Epidermal melanocyte (primary cell): ENCODE measurements around the gene ARHGEF11.

Experiments used
- DNase-seq: peaks from one replicate; pipeline ENCODE4 v3.0.0; 2011; ENCODE audit warnings: low spot score; ENCODE audit not compliant: insufficient read length

ARHGEF11 gene

DNA sequence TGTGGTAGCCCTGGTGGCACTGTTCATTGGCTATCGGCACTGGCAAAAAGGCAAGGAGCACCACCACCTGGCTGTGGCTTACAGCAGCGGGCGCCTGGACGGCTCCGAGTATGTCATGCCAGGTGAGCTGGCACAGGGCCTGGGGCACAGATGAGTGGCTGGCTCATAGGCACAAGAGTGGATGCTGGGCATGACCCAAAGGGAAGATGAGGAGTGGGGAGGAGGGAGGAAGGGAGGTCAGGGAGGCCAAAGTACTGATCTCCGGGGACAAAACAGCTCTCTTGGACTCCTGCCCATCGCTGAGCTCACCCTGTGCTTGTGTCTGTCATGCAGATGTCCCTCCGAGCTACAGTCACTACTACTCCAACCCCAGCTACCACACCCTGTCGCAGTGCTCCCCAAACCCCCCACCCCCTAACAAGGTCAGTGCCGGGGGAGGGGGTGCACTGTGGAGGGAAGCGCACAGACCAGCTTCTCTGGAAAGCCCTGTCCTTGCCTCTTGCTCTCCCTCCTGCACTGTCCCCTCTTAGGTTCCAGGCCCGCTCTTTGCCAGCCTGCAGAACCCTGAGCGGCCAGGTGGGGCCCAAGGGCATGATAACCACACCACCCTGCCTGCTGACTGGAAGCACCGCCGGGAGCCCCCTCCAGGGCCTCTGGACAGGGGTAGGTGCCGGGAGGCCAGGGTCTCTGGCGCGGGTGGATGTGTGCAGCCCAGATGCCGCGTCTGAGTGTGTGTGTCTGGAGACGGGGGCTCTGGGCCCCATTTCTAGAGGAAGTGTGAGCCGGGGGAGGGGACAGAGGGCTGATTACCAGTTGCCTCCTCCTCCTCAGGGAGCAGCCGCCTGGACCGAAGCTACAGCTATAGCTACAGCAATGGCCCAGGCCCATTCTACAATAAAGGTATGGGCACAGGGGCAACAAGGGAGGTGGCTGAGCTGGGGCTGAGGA, 132.4 kb downstream of the ARHGEF11 start:
- DNase-seq = no peak

DNA sequence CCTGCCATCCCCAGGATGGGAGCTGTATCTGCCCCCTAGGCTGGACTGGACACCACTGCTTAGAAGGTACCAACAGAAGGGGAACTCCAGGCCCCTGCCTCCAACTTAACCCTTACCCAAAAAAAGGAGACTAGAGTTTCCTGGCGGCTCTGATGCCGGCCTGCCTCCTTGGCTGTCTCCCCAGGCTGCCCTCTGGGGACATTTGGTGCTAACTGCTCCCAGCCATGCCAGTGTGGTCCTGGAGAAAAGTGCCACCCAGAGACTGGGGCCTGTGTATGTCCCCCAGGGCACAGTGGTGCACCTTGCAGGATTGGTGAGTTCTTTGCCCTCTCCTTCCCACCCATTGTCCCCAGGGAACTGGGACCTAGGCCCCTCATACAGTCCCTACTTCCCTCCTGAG, 133.2 kb downstream of the ARHGEF11 start:
- no peak for DNase-seq

DNA sequence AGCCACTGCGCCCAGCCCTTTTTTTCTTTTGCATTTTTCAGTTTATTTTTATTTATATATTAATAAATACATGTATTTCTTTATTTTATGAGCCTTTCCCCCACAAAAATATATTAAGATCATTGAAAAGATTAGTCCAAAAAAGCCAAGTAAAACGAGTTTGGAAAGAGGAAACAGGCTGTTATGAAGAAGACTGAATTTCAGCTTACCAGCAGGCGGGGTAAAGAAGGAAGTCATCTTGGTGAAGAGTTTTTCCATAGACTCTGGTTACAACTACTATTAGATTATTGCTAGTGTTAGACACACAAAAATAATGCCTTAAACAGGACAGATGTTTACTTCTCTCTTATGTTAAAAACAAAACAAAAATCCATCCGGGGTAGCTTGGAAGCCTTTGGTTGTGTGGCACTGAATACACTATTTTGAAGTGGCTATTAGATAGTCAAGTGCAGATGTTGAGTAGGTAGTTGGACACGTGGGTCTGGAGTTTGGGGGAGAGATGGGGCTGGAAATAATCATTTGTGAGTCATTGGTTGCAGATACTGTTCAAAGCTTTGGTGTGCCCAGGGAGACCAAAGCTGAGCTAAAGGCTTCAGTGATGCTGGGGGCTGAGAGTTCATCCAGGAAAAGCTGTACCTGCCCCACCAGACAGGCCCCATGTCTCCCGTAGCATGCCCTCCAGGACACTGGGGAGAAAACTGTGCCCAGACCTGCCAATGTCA, 133.8 kb downstream of the ARHGEF11 start:
- no peak for DNase-seq

DNA sequence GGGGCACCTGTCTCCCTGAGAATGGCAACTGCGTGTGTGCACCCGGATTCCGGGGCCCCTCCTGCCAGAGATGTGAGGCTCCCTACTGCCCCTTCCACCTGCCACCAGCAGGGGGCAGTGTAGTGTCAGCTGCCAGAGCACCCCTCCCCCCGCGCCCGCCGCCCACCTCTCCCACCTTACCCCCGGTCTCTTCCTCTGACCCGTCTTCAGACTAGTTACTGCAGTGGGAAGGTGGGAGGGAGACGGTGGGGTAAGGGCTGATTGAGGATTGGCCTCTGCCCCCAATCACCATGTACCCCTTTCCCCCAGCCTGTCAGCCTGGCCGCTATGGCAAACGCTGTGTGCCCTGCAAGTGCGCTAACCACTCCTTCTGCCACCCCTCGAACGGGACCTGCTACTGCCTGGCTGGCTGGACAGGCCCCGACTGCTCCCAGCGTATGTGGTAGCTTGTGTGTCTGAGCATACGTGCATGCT, 135.2 kb downstream of the ARHGEF11 start:
- DNase-seq = no peak

DNA sequence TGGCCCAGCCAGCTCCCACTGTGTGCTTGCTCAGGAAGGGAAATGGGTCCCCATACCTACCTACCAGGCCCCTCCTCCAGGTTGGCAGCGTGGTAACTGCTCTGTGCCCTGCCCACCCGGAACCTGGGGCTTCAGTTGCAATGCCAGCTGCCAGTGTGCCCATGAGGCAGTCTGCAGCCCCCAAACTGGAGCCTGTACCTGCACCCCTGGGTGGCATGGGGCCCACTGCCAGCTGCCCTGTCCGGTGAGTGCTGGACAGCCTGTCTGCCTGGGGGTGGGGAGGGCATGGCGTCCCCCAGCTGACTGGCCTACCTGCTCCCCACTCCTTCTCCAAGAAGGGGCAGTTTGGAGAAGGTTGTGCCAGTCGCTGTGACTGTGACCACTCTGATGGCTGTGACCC, 135.9 kb downstream of the ARHGEF11 start:
- no peak for DNase-seq

DNA sequence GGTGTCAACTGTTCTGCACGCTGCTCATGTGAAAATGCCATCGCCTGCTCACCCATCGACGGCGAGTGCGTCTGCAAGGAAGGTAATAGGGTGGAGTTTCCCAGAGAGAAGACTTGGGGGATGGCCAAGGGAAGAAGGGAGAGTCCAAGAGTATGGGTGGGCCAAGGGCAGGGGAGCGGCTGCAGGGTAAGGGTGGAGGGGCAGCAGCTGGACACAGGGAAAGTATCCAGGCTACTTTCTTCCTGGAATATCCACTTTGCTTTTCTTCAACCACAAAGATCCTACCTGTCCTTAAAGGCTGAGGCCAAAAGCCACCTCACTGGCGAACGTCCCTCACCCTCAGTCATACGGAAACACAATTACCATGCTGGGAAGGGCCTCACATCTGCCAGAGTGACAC, 136.6 kb downstream of the ARHGEF11 start:
- DNase-seq = no peak

DNA sequence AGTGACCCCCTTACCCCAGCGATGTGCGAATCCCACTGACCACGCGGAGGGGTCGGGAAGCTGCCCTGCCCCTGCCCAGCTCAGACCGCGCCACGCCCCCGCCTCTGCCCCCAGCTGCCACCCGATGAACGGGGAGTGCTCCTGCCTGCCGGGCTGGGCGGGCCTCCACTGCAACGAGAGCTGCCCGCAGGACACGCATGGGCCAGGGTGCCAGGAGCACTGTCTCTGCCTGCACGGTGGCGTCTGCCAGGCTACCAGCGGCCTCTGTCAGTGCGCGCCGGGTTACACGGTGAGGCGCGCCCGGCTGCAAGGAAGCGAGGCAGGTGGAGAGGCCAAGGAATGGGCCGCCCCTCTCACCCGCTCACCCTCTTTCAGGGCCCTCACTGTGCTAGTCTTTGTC, 137.0 kb downstream of the ARHGEF11 start:
- DNase-seq = no peak

DNA sequence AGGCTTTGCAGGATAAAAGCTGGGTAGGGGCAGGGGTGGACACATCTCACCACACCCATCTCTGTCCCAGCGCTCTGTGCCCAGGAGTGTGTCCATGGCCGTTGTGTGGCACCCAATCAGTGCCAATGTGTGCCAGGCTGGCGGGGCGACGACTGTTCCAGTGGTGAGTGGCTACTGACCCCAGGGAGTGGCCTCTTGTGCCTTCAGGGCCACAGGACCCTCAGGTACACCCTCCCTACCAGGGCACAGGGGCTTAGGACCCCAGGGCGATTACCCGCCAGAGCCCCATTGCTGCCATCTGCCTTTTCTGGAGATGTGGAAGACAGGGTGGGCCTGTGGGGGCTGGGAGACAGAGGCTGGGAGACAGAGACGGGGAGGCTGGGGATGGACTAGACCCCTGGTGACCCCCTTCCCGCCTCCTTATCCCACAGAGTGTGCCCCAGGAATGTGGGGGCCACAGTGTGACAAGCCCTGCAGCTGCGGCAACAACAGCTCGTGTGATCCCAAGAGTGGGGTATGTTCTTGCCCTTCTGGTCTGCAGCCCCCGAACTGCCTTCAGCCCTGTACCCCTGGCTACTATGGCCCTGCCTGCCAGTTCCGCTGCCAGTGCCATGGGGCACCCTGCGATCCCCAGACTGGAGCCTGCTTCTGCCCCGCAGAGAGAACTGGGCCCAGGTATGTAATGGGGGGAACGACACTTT, 139.2 kb downstream of the ARHGEF11 start:
- no peak for DNase-seq

DNA sequence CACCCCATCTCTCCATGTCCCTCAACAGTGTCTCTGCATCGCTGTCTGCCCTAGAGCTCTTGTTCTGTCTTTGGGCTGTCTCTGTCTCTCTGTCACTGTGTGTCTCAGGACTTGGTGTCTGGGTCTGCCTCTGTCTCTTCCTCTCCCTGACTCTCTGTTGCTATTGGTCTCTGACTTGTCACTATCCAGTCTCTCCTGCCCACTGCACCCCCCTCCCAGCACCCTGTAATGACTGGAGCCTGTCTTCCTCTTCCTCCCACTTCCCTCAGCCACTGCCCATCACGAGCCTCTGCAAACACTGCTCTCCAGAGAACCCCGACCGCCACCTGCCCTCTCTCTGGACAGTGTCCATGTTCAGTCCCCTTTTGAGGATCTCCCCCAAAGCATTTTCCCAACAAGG, 139.9 kb downstream of the ARHGEF11 start:
- no peak for DNase-seq

DNA sequence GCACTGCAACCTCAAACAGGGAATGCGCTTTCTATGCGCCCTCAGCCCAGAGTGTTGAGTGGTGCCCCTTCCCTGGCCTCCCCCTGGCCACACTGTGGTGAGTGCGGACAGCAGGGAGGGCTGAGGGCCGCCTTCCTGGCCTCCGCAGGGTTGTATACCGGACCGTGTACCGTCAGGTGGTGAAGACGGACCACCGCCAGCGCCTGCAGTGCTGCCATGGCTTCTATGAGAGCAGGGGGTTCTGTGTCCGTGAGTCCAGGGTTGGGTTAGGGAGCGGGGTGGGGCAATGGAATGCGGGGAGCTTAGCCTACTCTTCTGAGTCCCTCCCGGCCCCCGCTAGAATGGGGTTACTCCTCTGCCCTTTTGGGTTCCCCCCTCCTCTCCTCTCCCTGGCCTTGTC, 140.4 kb downstream of the ARHGEF11 start:
- DNase-seq = no peak

DNA sequence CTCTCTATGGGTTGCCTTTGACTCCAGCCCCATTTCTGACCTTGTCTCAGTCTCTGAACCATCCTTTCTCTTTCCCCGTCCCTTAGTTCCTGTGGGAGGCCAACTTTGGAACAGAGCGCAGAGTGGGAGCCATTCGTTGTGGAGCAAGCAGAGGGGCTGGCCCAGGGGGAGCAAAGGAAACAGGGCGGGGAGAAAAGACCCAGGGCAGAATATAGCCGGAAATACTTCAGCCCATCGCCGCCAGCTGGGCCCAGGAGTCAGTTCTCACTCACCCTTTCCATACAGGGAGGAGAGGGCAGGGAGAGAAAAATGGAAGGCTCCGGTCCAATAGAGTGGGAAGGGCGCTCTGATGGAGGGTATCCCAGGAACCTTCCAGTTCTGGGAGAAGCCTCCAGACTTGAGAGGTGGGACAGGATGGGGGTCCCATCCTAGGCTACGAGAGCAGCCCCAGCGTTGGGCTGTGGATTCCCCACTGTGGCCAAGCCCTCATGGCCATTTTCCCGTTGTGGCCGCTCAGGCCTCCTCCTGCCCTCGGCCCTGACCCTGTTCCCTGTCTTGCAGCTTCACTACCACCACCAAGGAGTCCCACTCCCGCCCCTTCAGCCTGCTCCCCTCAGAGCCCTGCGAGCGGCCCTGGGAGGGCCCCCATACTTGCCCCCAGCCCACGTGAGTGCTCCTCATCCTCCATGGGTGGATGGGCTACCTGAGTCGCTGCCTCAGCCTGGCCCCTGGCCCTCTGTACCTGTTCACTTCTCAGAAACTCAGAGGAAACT, 141.2 kb downstream of the ARHGEF11 start:
- no peak for DNase-seq

DNA sequence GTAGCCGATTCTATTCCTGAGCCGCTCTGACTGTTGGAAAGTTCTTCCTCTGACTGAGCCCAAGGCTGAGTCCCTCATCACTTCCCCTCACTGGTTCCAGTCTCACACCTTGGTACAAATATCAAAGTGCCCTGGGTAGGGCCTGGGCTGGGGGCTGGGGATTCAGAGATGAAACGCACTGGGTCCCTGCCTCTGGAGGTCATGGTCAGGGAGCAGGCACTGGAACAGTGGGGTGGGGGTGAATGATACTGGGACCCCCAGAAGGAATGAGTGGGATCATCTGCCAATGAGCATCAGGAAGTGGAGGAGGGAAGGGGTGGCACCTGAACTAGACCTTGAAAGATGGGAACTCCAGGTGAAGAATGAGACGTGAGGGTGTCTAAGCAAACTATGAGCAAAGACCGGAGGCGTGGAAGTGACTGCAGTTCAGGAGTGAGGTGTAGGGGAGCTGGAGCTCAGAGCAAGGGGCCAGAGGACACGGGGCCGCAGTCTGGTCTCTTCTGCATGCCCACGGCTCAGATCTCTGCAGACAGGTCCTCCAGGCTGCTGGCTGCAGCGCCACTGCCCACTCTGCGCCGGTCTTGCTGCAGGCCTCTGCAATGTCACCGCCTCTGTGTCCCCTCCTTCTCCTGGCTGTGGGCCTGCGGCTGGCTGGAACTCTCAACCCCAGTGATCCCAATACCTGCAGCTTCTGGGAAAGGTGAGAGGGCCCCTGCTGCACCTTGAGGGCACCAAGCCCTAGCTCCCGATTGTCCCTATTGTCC, 142.0 kb downstream of the ARHGEF11 start:
- DNase-seq = no peak

DNA sequence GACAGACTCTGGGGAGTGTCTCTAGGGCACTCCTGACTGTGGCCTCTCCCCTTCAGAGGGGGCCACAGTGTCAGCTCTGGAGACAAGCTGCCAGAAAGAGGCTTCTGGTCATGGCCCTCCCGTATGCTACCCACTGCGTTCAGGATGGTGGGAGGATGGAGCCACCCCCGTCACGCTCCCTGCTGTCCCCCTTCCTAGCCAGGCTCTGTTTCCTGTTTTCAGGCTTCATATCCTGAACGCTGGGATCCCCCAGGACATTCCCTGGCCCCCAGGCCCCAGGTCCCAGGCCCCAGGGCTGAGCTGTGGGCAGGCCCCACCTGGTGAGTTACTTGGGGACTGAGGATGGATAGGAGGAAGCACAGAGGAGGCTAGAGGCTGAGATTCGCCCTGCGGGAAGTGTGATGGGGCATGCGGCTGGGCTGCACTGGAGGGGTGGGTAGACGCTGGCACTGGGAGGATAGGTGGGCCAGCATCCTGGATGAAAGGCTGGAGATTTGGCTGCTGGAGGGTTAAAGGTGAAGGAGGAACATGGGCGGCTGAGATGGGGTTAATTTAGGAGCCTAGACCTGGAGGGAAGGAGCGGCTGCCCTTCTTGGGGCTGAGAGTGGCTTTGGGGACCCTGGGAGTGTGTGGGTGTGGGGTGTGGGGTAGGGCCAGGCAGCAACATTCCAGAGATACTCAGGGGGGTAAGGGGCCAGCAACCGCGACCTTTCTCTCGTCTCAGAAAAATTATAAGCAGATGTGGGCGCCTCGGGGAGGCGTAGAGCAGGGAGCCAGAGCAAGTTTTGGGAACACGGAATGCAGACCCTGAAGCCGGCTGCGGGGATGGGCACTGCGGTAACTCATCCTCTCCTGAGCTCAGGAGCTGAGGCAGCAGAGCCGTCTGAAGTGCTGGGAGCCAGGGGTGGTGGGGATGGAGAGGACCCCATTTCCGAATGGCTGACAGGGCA, 143.3 kb downstream of the ARHGEF11 start:
- no peak for DNase-seq

DNA sequence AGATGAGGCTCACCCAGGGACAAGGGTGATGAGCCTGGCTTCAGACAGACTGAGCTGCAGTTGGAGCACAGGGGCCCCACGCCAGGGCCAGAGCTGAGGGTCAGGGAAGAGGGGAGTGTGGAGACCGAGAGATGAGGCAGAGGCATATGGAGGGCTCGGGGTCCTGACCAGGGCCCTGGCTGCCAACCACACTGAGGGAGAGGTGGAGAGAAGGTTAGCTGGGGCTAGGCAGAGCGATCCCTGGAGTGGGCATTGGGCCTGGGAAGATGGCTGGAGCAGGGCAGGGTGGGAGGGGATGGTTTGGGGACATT, 144.0 kb downstream of the ARHGEF11 start:
- DNase-seq = no peak

DNA sequence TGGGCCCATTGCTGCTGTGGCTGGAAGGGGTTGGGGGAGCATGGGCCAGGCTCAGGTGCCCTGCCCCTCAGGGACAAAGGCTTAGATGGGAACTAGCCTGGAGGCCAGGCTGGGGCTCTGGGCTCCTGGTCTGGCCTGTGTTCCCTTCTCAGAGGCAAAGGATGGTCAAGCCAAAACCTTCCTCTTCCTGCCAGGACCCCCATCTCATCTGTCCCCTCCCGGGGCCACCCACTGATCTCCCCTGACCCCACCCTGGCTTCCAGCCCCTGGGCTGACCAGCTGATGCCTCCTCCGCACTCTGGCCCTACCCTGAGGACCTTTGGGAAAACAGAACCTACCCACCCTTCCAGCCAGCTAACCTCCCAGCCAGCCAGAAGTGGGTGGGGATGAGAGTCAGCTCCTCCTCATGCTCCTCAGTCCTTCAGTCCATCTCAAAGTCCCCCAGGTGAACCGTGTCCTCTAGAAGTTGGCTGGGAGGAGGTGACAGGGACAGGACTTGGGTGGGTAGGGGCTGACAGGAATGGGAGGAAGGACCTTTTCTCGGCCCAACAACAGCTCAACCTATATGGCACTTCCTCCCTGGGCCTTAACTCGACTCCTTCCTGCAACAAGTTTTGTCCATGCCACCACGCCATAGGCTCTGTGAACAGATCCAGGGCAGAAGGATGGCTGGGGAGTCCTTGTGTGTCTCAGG, 144.5 kb downstream of the ARHGEF11 start:
- no peak for DNase-seq

DNA sequence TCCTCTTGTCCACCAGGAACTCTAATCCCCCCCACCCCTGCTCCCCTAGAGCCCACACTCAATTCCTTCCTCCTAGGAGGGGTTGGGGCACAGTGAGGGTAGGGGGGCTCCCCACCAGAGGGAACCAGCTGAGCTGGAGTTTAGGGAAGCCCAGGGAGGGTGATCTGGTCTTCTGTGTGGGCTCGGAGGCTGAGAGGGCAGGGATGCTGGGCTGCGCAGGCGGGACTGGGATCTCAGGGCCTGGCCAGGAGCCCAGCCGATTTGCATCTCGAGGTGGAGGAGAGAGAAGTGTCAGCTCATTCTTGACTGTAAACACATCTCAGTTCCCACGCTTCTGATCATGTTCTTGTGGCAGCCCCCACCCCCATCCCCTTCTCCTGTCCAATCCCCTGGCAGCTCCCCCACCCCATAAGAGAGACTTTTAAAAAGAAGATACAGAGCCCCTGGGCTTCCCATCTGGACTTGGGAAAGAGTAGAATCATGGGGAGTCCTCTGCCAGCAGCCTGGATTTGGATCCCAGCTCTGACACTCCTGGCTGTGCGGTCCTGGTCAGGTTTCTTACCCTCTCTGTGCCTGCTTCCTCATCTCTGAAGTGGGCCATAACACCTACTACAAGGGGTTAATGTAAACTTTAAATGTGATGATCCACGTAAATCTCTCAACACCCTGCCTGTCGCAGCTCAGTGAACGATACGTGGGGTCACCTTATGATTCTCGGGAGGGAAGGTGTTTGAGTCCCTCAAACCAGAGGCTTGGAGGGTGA, 145.4 kb downstream of the ARHGEF11 start:
- no peak for DNase-seq

DNA sequence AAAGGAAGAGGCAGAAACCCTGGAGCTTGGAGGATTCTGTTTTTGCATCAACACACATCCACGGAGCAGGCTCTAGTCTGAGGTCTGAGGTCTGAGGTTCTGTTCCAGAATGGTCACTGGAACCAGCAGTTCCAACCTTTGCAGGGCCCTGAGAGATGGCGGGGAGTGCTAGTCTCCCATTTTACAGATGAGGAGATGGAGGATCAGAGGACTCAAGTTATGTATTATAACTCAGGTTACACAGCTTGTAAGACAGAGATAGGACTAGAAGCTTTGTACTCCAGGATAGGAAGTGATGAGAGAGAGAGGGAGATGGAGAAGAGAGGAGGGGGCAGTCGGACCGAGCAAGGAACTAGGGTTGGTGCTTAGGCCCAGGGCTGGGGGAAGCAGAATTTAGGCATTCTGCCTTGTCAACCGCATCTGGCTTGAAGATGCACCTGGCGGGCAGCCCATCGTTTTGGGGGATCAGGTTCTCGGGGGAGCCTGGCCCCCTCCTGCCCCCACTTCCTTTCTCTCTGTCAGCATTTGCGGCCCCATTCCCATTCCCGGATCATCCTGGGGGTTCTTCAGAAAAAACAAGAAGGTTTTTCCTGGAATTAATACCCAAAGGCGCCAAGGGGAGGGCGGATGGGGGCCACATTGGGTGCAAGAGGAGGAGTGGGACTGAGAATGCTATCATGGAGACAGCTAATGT, 146.4 kb downstream of the ARHGEF11 start:
- DNase-seq = no peak
